ENCODE results near the gene NMRK2.
"Not testable (repeated sequence)": the region's sequence is repeated elsewhere in the genome, so short reads cannot be mapped to it uniquely, and the experiment has no call there.

Gene NMRK2

DNA sequence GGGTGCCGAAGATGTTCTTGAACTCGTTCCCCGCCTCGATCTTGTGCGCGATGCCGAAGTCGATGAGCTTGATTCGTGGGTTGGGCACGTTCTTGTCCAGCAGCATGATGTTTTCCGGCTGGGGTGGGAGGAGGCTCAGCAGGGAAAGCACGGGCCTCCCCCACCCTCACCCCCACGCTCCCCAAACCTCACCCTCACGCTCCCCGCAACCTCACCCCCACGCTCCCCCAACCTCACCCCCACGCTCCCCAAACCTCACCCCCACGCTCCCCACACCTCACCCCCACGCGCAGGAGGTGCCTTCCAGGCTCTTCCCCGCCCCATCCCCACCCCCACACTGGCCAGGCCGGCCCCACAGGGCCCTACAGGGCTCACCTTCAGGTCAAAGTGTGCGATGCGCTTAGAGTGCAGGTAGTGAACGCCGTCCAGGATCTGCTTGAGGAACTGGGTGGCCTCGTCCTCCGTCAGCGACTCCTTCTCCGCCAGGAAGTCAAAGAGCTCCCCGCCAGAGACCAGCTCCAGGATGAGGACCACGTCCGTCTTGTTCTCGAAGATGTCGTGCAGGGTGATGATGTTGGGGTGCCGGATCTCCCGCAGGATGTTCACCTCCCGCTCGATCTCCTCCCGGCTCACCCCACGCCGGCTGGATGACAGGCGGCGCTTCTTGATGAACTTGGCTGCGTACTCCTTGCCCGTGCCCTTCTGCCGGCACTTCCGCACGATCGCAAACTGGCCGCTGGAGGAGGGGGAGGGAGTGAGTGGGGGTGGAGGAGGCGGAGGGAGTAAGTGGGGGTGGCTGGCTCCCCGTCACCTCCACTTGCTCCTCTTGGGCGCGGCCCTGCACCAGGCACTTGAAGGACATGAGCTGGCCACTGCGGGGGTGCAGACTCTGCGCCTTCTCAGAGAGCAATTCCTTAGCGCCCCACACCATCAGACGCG is 31.7 kb downstream of the NMRK2 start:
- no peak for DNase-seq (ENCODE audit: low read depth in 2 of 2)

DNA sequence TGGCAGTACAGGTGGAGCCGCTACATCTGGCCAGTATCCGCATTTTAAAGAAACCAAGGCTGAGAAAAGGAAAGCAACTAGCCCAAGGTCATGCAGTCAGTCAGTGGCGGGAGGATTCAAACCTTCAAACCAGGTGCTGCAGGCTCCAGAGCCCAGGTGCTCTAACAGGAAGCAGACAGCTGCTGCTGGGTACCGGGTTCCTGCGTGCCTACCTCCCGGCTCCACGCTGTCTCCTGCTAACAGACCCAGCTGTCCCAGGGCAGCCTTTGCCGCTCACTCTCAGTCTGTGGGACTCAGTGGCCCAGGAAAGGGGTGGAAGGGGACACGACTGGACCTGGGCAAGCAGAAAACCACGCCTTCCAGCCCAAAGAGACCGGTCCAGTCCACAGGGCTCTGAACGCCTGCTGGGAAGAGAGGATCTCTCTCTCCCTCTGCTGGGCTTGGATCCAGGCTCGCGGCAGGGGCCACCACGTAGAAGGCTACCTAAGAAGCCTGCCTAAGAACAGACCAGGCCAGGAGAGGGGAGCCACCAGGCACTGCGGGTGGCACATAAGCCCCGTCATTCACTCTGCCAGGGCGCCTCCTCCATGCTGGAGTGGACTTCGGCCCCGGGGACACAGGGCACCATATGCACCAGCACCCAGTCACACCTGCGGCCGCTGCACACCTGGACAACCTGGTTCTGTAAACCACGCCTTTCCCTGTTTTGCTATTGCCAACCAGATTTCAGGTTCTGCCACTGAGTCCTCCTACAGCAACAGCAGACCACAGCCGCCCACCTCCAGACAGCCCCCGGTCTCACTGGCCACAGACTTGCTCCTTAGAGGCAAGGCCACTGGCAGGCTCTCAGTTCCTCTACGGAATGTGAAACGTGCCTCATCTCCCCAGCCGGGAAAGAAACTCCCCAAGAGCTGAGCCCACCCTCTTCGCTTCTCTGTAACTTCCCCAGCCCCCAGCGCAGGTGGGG is 33.5 kb downstream of the NMRK2 start:
- DNase-seq (ENCODE audit: low read depth in 2 of 2) = no peak

DNA sequence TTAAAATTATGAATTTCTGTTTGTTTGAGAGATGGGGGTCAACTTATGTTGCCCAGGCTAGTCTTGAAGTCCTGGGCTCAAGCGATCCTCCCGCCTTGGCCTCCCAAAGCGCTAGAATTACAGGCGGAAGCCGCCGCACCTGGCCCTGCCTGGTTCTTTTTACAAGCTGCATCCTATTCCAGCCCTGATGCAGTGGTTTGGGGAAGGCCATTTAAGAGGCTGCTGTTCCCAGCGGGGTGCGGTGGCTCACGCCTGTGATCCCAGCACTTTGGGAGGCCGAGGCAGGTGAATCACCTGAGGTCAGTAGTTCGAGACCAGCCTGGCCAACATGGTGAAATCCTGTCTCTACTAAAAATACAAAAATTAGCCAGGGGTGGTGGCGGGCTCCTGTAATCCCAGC is 35.1 kb downstream of the NMRK2 start:
- DNase-seq (ENCODE audit: low read depth in 2 of 2) = not testable (repeated sequence)

DNA sequence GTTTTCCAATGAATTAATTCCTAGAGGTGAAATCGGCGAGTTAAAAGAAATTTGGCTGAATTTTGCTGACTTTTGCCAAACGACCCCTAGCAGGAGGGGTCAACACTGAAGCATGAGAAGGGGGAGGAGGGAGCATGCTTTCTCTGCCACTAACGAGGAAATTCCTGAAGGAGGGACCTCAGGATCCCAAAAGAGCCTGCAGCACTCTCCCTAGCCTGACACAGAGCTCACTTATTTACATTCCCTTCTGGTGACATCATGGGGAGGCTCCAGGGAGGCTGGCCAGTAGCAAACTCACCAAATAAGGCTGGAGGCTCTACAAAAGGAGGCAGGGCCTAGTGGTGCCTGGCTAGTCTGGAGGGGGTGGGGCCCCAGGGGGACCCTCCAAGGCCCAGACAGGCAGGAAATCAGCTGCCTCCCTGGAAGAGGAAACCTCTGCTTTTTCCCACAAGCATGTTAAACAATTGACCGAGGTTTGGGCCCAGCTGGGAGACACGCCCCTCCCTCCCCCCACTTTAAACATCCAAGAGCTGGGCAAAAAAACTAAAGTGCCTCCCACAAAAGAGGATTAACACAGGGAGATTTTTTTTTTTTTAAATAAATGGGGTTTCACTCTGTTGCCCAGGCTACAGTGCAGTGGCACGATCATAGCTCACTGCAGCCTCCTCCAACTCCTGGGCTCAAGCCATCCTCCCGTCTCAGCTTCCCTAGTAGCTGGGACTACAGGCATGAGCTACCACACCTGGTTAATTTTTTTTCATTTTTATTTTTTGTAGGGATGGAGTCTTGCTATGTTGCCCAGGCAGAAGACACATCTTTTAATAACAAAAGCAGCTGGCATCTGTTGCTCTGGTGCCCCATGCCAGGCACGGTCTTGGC is 35.9 kb downstream of the NMRK2 start:
- peak; percentile 100 for DNase-seq (ENCODE audit: low read depth in 2 of 2)

DNA sequence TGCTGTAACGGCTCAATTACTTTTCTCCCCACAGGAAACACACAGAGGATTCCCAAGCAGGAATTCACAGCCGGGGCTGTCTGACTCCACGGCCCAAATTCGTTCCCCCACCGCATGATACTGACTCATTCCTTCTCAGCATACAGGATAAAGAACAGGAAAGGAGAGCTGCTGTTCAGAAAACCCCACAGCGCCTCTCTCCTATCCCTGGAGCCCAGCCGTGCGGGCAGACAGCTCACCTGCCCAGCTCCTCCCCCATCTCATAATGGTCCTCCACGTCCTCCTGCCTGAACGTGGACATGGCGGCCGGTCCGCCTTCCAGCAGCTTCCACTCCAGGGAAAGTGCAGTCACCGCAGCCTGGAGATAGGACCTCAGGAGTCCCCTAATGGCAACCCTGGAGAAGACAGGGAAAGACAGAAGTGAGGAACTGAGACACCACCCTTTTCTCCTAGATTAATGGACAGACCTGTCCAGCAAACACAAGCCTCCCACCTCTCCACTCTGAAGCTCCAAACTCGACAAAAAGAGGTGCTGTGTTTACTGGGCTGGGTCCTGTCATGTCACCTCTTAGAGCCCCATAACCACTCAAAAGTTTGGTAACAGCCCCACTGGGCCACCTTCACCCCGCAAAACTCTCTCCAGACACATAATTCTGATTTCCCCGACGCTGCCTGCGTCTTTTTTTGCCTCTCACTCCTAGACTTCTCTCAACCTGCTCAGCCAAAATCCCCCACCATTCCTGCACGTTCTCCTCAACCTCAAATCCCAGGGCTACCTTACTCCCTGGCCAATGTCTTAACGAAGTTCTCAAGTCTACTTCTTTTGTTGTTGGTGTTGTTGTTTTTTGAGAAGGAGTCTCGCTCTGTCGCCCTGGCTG is 36.8 kb downstream of the NMRK2 start:
- peak; percentile 66 to 70 for DNase-seq (ENCODE audit: low read depth in 2 of 2)

DNA sequence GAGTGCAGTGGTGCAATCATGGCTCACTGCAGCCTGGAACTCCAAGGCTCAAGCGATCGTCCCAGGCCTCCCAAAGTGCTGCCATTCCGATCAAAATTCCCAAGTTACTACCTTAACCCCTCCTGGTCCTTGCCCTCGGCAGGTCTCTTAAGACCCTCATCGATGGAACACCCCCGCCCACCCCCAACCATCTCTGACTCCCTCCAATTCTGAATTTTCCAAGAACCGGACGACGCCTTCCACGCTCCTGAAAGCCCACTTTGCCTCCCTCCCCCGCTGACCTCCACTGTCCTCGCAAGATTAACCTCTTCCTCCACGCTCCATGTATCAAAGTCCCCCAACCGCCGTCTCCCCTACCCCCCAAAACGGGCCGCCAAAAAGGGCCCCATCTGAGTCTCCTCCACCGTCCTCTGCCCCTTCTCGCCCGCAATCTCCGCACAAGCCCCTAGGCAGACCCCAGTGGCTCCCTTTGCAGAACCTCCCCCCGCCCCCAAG is 37.5 kb downstream of the NMRK2 start:
- DNase-seq (ENCODE audit: low read depth in 2 of 2) = no peak

DNA sequence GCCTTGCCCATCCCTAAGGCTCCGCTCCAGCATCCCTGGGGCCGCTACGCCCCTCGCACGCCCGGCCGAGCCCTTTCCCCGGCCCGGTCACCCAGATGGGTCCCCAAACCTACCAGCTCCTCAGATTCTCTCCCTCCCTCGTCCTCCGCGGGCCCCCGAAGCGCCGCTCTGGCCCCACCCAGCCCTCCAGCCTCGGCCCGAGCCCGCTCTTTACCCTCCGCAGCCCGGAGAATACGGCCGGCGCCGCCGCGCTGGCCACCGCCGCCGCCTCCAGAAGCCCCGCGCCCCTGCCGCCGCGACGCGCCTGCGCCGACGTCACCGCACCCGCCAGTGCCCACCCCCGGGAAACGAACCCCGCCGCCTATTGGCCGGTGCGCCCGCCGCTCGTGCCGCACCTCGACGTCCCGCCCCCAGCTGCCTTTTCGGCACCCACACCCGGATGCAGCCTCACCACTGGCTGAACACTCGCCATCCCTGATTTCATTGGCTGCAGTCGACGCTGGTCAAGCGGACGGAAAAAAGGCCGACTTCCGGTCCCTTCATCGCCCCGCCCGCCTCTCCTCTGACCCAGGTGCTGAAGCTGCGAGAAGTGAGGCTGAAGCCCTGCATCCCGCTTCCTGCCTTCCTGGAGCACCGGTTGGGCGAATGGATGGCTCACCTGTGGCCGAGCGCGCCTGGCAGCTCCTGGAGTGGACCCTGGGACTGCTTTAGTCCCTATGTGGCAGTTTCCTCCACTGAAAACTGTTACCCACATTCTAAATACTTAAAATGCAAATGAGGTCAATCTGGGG is 38.1 kb downstream of the NMRK2 start, which contains the start of gene DAPK3:
DAPK3 (minus strand) TSS at position 292 of the 791 bp plus-strand sequence. CDS start 1,364 bp downstream, outside the sequence.
- DNase-seq (ENCODE audit: low read depth in 2 of 2) = peak; percentile 94 to 95

DNA sequence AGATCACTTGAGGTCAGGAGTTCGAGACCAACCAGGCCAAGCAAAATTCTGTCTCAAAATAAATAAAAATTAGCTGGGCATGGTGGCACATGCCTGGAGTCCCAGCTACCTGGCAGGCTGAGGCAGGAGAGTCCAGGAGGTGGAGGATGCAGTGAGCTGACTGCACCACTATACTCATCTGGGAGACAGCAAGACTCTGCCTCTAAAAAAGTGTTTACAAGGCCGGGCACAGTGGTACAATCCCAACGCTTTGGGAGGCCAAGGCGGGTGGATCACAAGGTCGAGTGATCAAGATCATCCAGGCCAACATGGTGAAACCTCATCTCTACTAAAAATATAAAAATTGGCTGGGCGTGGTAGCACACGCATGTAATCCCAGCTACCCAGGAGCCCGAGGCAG is 42.3 kb downstream of the NMRK2 start:
- DNase-seq (ENCODE audit: low read depth in 2 of 2) = no peak

DNA sequence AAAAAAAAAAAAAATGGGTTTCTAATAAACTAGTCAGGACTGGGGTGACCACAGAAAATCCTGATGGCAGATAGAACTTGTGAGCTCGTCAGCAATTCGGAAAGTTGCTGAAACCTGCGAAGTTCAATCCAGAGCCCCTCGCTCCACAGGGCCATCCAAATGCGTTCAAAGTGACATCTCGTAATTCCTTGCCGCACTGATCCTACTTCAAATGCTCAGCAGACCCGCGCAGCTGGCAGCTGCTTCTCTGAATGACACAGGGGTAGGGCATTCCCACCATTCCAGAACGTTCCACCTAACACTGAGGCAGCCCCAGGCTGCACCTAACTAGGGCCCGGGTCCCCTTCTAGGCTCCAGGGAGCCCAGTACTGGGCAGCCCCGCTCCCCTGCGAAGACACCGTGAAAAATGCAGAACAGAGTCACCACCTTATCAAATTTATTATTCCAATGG is 42.8 kb downstream of the NMRK2 start:
- DNase-seq (ENCODE audit: low read depth in 2 of 2) = no peak

DNA sequence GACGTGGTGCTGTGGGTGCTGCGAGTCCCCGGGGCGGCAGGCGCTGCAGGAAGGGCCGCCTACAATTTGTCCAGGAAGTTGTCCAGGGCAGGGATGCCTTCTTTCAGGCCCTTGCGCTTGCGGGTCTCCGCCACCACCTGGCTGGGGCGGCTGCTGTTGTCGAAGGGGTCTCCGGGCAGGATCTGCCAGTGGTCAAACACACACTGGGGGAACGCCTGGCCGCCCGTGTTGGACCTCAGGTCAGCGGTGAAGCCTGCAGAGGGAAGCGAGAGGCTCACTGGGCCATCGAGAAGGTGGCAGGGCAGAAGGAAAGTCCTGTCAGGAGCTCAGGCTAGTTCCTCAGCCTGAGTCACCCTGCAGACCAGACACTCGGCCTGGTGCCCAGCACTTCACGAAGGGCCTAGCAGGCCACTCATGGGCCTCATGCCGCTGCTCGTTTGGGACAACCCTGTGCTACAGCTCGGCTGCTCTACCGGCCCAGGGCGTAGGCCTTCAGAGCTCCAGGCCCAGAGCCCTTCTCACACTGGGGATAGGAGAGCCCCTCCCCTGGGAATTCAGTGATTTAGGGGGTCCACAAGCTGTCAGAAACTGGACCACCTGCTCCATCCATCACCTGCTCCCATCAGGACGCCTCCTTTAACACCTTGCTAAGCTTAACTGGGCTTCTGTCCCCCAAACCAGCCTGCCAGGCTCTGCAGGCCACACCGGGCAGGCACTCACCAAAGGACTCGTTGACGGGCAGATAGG is 43.8 kb downstream of the NMRK2 start:
- DNase-seq (ENCODE audit: low read depth in 2 of 2) = no peak

DNA sequence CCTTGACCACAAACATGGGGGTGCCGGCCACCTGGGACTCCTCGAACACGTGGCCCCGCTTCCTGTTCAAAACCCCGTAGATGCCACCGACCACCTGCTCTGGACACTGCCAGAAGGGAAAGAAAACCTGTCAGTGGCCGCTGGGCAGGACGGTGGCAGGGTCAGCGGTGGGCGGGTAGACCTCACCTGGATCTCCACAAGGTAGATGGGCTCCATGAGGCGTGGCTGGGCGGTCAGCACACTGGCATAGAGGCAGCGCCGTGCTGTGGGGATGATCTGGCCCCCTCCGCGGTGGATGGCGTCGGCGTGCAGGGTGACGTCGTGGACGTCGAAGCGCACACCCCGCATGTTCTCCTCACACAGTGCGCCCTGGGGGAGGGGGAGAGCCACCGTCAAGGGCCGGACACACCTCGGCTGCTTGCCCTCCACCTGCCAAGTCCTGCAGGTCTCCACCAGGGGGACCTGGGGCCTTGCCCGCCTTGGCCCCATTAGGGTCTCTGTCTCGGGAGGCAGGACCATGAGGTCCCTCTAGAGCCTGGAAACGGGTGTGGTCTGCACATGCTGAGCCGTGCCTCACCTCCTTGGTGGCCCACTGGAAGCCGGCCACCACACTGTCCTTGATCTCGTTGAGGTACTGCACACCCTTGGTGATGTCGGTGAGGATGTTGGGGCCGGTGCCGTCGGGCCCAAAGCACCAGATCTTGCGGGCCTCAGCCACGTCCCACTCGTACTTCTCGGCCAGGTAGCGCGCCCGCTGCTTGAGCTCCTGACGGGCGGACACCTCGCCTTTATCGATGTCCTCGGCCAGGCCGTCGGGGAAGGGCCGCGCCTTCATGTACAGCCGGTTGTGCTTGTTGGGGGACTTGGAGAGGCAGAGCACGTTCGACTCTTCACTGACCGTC is 44.6 kb downstream of the NMRK2 start:
- no peak for DNase-seq (ENCODE audit: low read depth in 2 of 2)

DNA sequence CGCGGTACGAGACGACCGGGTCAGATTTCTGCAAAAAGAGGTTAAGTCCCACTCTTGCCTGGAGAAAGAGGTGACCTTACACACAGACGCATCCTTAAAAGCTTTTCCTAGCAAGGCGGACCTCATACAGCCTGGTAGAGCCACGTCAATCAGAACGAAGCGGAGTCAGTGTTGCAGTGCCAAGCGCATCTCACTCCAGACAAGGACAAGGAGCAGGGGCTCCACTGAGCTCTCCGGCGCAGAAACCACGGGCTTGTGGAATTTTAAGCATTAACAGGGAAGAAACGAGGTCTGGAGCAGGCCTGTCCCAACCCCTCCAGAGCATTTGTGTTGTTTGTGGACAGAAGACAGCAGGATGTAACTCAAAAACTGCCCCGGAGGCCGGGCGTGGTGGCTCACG is 45.3 kb downstream of the NMRK2 start:
- DNase-seq (ENCODE audit: low read depth in 2 of 2) = no peak

DNA sequence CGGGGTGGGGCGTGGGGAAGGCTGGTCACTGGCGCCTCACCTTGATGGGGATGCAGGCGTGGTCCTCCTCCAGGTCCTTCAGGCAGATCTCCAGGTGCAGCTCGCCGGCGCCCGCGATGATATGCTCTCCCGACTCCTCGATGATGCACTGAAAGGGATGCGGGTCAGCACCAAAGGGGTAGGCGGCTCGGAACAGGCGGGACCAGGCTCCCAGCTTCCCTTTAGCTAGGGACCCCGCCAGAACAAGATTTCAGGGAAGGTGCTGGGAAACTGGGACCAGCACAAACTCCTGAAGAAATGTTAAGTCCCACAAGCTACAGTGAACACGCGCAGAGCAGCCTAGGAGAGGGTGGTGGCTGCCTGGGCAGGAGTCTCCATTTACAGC is 46.4 kb downstream of the NMRK2 start:
- DNase-seq (ENCODE audit: low read depth in 2 of 2) = no peak

DNA sequence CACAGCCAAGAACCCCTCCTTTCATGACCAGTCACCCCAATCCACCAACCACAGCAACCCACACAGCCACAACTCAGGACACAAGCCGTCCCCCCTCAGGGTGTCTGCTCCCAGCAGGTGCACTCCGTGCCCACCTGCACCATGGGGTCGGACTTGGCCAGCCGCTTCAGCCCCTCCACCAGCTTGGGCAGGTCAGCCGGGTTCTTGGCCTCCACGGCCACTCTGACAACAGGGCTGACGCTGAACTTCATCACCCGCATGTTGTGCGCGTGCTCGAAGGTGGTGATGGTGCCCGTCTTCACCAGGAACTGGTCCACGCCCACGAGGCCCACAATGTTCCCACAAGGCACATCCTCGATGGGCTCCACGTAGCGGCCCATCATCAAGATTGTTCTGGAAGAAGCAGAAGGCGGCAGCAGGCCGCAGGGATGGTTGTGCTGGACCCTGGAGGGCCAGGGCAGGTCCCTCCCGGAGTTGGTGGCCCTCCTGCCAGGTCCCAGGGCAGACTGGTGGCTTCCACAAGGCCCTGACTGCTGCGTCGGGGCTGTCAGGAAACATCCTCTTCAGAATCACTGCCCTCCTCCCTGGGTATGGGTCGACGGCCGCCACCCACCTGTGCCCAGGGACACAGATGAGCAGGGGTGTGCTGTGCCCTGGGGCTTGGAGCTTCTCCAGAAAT is 46.9 kb downstream of the NMRK2 start:
- DNase-seq (ENCODE audit: low read depth in 2 of 2) = no peak

DNA sequence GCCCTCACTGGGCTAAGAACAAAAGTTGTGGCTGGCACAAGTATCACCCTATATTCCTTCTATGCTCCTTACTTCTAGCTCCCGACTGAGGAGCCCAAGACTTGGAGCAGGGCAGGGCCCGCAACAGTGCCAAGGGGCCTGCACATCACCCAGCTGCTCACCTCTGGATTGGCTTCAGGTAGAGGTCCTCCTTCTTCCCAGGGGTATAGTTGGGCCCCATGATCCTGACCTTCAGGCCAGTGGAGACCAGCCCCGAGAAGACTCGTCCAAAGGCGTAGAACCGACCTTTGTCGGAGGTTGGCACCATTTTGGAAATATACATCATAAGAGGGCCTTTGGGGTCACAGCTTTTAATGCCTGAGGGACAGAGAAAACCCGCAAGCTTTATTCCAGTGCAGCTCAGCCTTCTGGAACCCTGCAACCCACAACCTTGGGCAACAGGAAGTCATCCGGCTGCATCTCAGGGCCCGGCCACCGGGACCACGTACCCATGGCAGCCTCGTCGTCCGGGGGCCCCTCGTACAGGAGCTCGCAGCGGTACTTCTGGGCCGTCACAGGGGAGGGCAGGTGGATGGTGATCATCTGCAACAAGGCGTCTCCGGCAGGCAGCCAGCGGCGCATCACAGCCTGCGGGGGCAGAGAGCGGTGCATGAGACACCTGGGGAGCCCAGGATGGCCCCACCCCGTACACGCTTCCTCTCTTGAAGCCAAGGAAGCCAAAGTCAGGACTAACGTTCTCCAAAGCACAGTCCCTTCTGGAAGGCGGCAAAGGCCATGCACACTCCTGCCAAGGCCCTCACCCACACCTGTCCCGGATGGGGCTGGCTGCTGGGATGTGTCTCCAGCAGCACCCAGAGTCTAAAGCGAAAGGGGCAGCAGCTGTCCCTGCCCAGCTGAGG is 47.7 kb downstream of the NMRK2 start:
- no peak for DNase-seq (ENCODE audit: low read depth in 2 of 2)

DNA sequence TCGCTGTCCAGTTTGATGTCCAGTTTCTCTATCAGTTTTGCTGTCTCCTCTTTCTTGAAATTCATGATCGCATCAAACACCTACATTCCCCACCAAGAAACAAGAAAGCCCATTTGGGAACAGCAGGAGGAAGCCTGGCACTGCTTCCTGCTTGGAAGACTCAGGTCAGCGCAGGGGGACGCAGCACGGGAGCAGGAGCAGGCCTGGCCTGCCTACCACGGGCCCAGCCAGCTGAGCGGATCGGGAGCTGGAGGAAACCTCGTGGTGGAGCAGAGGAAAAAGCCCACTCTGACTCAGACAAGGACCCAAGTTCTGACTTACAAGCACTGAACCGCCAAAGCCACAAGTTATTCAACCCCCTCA is 48.5 kb downstream of the NMRK2 start:
- no peak for DNase-seq (ENCODE audit: low read depth in 2 of 2)

All from fibroblast of skin of left quadriceps (primary cell).